Central memory CD8-positive, alpha-beta T cell (primary cell): ENCODE data around the gene BRPF3.

Experiments
- ATAC-seq: fragments of 150-1000 bp; cut with Tn5 transposase; replicated peaks from 2 replicates; pipeline ENCODE4 v1.10.0; 2022; ENCODE audit warnings: mild to moderate bottlenecking, moderate FRiP score, moderate number of reproducible peaks; ENCODE audit not compliant: poor library complexity, severe bottlenecking; ENCODE audit errors: extremely low read depth
- DNase-seq, 2 donors: peaks; one replicate each; pipeline ENCODE4 v3.0.0; 2021; ENCODE audit warnings: low spot score in 2 of 2
- H3K27ac Mint-ChIP-seq: one replicate; pipeline ENCODE4 v1.8.0; 2022; ENCODE audit warnings: low read depth, mild to moderate bottlenecking, moderate library complexity, mixed read lengths
- H3K27me3 Mint-ChIP-seq: one replicate; pipeline ENCODE4 v1.8.0; 2022; ENCODE audit warnings: mixed read lengths
- H3K36me3 Mint-ChIP-seq: one replicate; pipeline ENCODE4 v1.8.0; 2022; ENCODE audit warnings: mild to moderate bottlenecking, moderate library complexity, mixed read lengths; ENCODE audit not compliant: insufficient read depth
- H3K4me1 Mint-ChIP-seq: one replicate; pipeline ENCODE4 v1.8.0; 2022; ENCODE audit warnings: mixed read lengths
- H3K4me3 Mint-ChIP-seq: one replicate; pipeline ENCODE4 v1.8.0; 2022; ENCODE audit warnings: mild to moderate bottlenecking, moderate library complexity, mixed read lengths
- H3K9me3 Mint-ChIP-seq: one replicate; pipeline ENCODE4 v1.8.0; 2022; ENCODE audit warnings: mixed read lengths

The BRPF3 gene

GRCh38 chr6:36268478-36269275 lies 72.1 kb downstream of the BRPF3 start:
- no peak for ATAC-seq
- Mint-ChIP-seq H3K36me3 (no peaks in the 10 kb centered on the region), H3K4me1 (no peaks in the 10 kb centered on the region), H3K27me3 (peaks cover 53% of the 10 kb centered on the region), H3K4me3 (no peak overlapping the region), H3K9me3 (no peaks in the 10 kb centered on the region), H3K27ac (no peak overlapping the region)
- DNase-seq: no peak

- peaks cover 66% of the 10 kb centered on the region for H3K27me3 Mint-ChIP-seq
- H3K27ac Mint-ChIP-seq: no peak within 1 kb of the TSS
- H3K4me3 Mint-ChIP-seq: no peak within 1 kb of the TSS
- DNase-seq (no peak), ATAC-seq (no peak)
- H3K9me3 Mint-ChIP-seq: no peaks in the 10 kb centered on the region
- H3K4me1 Mint-ChIP-seq: no peaks in the 10 kb centered on the region
- H3K36me3 Mint-ChIP-seq: no peaks in the 10 kb centered on the region
Observed at GRCh38 chr6:36269834-36270705, 73.5 kb downstream of the BRPF3 start, which contains the start of gene PNPLA1. TSS of gene PNPLA1 (plus strand) at chr6:36270060. CDS start at chr6:36270460, 400 bp downstream.

DNA sequence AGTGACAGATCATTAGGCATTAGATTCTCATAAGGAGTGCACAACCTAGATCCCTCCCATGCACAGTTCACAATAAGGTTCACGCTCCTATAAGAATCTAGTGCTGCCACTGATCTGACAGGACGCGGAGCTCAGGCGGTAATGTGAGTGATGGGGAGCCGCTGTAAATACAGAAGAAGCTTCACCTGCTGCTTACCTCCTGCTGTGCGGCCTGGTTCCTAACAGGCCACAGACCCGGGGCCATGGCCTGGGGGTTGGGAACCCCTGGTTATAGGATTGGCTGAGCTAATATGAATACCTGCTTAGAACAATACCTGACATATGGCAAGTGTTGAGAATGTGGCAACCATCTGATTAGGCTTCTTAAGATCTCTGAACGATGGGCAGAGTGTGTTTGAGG lies 75.7 kb downstream of the BRPF3 start:
- H3K27me3 Mint-ChIP-seq: peaks cover 66% of the 10 kb centered on the region
- H3K36me3 Mint-ChIP-seq: no peaks in the 10 kb centered on the region
- no peak overlapping the region for H3K27ac Mint-ChIP-seq
- ATAC-seq: no peak
- DNase-seq: no peak
- H3K4me1 Mint-ChIP-seq: no peaks in the 10 kb centered on the region
- H3K4me3 Mint-ChIP-seq: no peak overlapping the region
- no peaks in the 10 kb centered on the region for H3K9me3 Mint-ChIP-seq

- Mint-ChIP-seq H3K9me3 (no peaks in the 10 kb centered on the region), H3K4me3 (no peak overlapping the region), H3K4me1 (no peaks in the 10 kb centered on the region), H3K27me3 (peaks cover 70% of the 10 kb centered on the region), H3K27ac (no peak overlapping the region), H3K36me3 (no peaks in the 10 kb centered on the region)
- ATAC-seq (no peak), DNase-seq (no peak)
Observed at GRCh38 chr6:36273067-36273466, 76.5 kb downstream of the BRPF3 start.

DNA sequence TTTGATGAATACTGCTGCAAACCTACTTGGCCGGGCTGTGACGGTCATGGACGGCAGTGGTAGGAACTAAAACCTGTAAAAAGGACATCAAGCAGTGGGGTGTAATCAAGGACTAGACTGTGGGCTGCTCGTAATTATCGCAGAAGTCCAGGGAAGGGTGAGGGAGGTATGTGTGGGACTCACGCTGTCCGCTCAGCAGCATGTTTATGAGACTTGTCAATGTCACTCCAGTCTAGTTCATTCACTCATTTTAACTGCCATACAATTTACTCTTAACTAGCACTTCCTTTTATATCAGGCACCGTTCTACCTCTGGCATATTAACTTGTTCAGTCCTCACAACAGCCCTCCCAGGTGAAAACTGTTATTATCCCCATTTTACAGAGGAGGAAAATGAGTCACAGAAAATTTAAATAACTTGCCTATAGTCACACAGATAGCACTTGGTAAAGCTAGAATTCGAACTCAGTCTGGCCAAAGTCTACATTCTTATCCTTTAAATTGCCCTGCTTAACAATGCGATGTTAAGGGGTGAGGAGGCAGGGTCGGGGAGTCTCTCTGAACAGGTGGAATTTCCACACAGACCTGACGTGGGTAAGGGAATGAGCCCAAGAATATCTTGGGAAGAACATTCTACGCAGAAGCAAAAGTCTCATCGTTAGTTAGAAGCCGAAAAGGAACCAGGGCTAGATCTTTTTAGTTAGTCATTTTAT lies 77.4 kb downstream of the BRPF3 start:
- Mint-ChIP-seq H3K4me1 (no peaks in the 10 kb centered on the region), H3K27ac (no peak overlapping the region), H3K9me3 (no peaks in the 10 kb centered on the region), H3K27me3 (peaks cover 71% of the 10 kb centered on the region), H3K4me3 (no peak overlapping the region), H3K36me3 (no peaks in the 10 kb centered on the region)
- DNase-seq (no peak), ATAC-seq (no peak)

GRCh38 chr6:36276581-36277536 lies 80.3 kb downstream of the BRPF3 start:
- H3K4me3 Mint-ChIP-seq: no peak overlapping the region
- H3K9me3 Mint-ChIP-seq: no peaks in the 10 kb centered on the region
- H3K27me3 Mint-ChIP-seq: peaks cover 70% of the 10 kb centered on the region
- no peak overlapping the region for H3K27ac Mint-ChIP-seq
- DNase-seq (no peak), ATAC-seq (no peak)
- H3K36me3 Mint-ChIP-seq: no peaks in the 10 kb centered on the region
- H3K4me1 Mint-ChIP-seq: no peaks in the 10 kb centered on the region

DNA sequence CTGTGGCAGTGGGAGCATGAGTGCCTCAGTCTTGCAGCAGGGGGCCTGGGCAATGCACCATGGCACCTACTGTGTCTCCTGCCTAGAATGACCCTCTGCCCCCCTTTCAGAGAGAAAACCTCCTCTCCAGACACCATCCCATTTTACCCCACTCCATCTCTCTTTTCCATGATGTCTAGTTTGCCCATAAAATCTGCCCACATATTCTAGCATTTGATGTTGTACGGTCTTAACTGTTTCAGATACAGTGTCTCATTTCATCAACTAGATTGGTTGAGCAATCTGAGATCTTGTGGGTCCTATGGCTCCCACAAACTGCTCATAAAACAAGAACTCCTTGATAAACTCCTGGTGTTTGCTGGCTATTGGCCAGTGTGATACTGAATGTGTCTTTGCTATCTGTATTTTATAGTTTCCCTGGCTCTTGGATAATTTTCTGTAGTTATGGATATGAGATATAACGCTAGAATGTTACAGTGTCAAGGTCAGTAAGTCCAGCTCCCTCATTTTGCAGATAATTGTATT lies 81.5 kb downstream of the BRPF3 start:
- Mint-ChIP-seq H3K9me3 (no peaks in the 10 kb centered on the region), H3K4me1 (no peaks in the 10 kb centered on the region), H3K27ac (no peak overlapping the region), H3K4me3 (no peak overlapping the region), H3K27me3 (peaks cover 71% of the 10 kb centered on the region), H3K36me3 (no peaks in the 10 kb centered on the region)
- ATAC-seq (no peak), DNase-seq (no peak)

GRCh38 chr6:36280467-36280866 lies 83.9 kb downstream of the BRPF3 start:
- no peaks in the 10 kb centered on the region for H3K36me3 Mint-ChIP-seq
- H3K27me3 Mint-ChIP-seq: peaks cover 75% of the 10 kb centered on the region
- H3K9me3 Mint-ChIP-seq: no peaks in the 10 kb centered on the region
- no peak overlapping the region for H3K27ac Mint-ChIP-seq
- H3K4me3 Mint-ChIP-seq: no peak overlapping the region
- ATAC-seq: no peak
- H3K4me1 Mint-ChIP-seq: peaks cover 1% of the 10 kb centered on the region
- DNase-seq: no peak

GRCh38 chr6:36280983-36281382 lies 84.4 kb downstream of the BRPF3 start:
- peaks cover 80% of the 10 kb centered on the region for H3K27me3 Mint-ChIP-seq
- DNase-seq (no peak), ATAC-seq (no peak)

More at GRCh38 chr6:36280983-36281382, 84.4 kb downstream of the BRPF3 start:
- no peaks in the 10 kb centered on the region for H3K36me3 Mint-ChIP-seq
- H3K4me3 Mint-ChIP-seq: no peak overlapping the region
- H3K9me3 Mint-ChIP-seq: no peaks in the 10 kb centered on the region
- H3K4me1 Mint-ChIP-seq: peaks cover 6% of the 10 kb centered on the region
- H3K27ac Mint-ChIP-seq: no peak overlapping the region
